Transverse colon (tissue), 4 donors: Measurements from ENCODE around the gene COL23A1. TPM values are rescaled to one million over a fixed set of nuclear protein-coding genes. Genes with fewer than 3 reads are reported as not detected.

Experiments
- DNase-seq: peaks from one replicate; pipeline ENCODE4 v3.0.0-alpha.2; 2019
- H3K27ac ChIP-seq, 4 donors: fragments of 200-600 bp; sonication (generic); 2 replicates each; pipeline ENCODE4 v1.5.1; 2016 to 2018; ENCODE audit warnings: inconsistent platforms in 4 of 4
- H3K27me3 ChIP-seq: fragments of 200-600 bp; sonication (generic); 2 replicates; pipeline ENCODE4 v1.5.1; 2017; ENCODE audit warnings: inconsistent platforms
- H3K36me3 ChIP-seq, 4 donors: fragments of 200-600 bp; sonication (generic); 2 replicates each; pipeline ENCODE4 v1.5.1; 2017 to 2019; ENCODE audit warnings: inconsistent platforms in 4 of 4
- H3K4me1 ChIP-seq, 4 donors: fragments of 200-600 bp; sonication (generic); 2 replicates each; pipeline ENCODE4 v1.5.1; 2017 to 2020; ENCODE audit warnings: inconsistent platforms in 4 of 4
- H3K4me3 ChIP-seq, 4 donors: fragments of 200-600 bp; sonication (generic); 1 replicate in 1 of 4; 2 replicates in 3 of 4; pipeline versions ENCODE4 v1.5.1 to v1.6.1; 2017 to 2019; ENCODE audit warnings: inconsistent platforms in 4 of 4
- H3K9me3 ChIP-seq, 2 donors: fragments of 200-600 bp; sonication (generic); 2 replicates each; pipeline ENCODE4 v1.5.1; 2017 to 2019; ENCODE audit warnings: inconsistent platforms in 2 of 2
- CTCF ChIP-seq, 5 experiments: fragments of 200-600 bp in 3 of 5; fragments of 450-650 bp in 2 of 5; sonication (generic) in 3 of 5; IDR thresholded peaks; 1 replicate in 2 of 5; 2 replicates in 3 of 5; pipeline ENCODE4 v1.5.1; 2016 to 2017; ENCODE audit warnings: antibody characterized with exemption in 5 of 5, inconsistent platforms in 3 of 5, mild to moderate bottlenecking in 2 of 5, moderate library complexity in 1 of 5
- EP300 ChIP-seq: sonication (generic); formaldehyde crosslinking; IDR thresholded peaks from one replicate; pipeline ENCODE4 v1.6.1; 2017; ENCODE audit warnings: antibody characterized with exemption, low read depth
- POLR2A ChIP-seq: fragments of 450-650 bp; IDR thresholded peaks from one replicate; pipeline ENCODE4 v1.6.1; 2016; ENCODE audit warnings: antibody characterized with exemption, mild to moderate bottlenecking, moderate library complexity
- POLR2AphosphoS5 ChIP-seq, 3 donors: sonication (generic); formaldehyde crosslinking; IDR thresholded peaks; one replicate each; pipeline ENCODE4 v1.6.1; 2016; ENCODE audit warnings: antibody characterized with exemption in 3 of 3
- WGBS, 2 donors: methylation state at CpG; one replicate each; pipeline ENCODE4 v1.1.5; 2018; ENCODE audit warnings: low coverage in 1 of 2; 5-methylcytosine and 5-hydroxymethylcytosine counted together
- in situ Hi-C, 4 donors: fragments of 200-750 bp; cut with MboI; loops; one replicate each; pipeline versions ENCODE4 v1.15.0 to v1.15.1; 2017; ENCODE audit warnings: low sequenced_read_pairs in 3 of 4, low pct_ligation_motif_present in 1 of 4, low pct_unique_long_range_greater_than_20kb in 1 of 4
- intact Hi-C: fragments of 100-400 bp; cut with DNase I; formaldehyde crosslinking; loops from one replicate; pipeline ENCODE4 v1.15.1; 2023; ENCODE audit warnings: low total_unique reads
- total RNA-seq, 4 donors: library from RNA; depleted of rRNA; stranded (reverse); fragments of >200 nt; gene quantifications; one replicate each; pipeline ENCODE4 v1.1.0, GENCODE V29; 2016

Gene COL23A1
- total RNA-seq, 4 donors from 2014 or later = 0.14 to 2.2 (median 1.4) TPM; not detected in 1

GRCh38 chr5:178273665-178274541, 316.3 kb downstream of the COL23A1 start:
- in situ Hi-C loops (loop anchor here in 1 of 4 donors (10.0 kb wide), 1 partner anchor 281 kb away; no protein-coding TSS in a partner anchor), intact Hi-C loops (no loop called here)
- WGBS, 2 donors = 65% methylated on average over 10 of the region's 14 CpGs; no CpG with 5 or more reads in 1 of the 2 donors
- TF ChIP-seq POLR2A (no peak), EP300 (no peak), POLR2AphosphoS5 (IDR thresholded peaks at IDR 0.05) (no peak), CTCF (IDR thresholded peaks at IDR 0.05) (no peak)
- Histone ChIP-seq H3K9me3 (no peaks in the 10 kb centered on the region), H3K27me3 (peaks cover 21% of the 10 kb centered on the region), H3K27ac (no peak overlapping the region), H3K4me1 (no peaks in the 10 kb centered on the region), H3K4me3 (no peak overlapping the region), H3K36me3 (no peaks in the 10 kb centered on the region)
- DNase-seq = no peak

GRCh38 chr5:178273041-178273440, 317.2 kb downstream of the COL23A1 start:
- no peaks in the 10 kb centered on the region for H3K4me1 ChIP-seq
- H3K27me3 ChIP-seq = peaks cover 21% of the 10 kb centered on the region
- WGBS, 2 donors = 83% methylated on average over 15 of the region's 15 CpGs; no CpG with 5 or more reads in 1 of the 2 donors
- in situ Hi-C loops (loop anchor here in 1 of 4 donors (10.0 kb wide), 1 partner anchor 282 kb away; no protein-coding TSS in a partner anchor), intact Hi-C loops (no loop called here)
- no peak overlapping the region for H3K27ac ChIP-seq
- TF ChIP-seq EP300 (no peak), CTCF (IDR thresholded peaks at IDR 0.05) (no peak), POLR2A (no peak), POLR2AphosphoS5 (IDR thresholded peaks at IDR 0.05) (no peak)
- no peaks in the 10 kb centered on the region for H3K36me3 ChIP-seq
- no peaks in the 10 kb centered on the region for H3K9me3 ChIP-seq
- H3K4me3 ChIP-seq = no peak overlapping the region
- DNase-seq = no peak

GRCh38 chr5:178272591-178272990, 317.6 kb downstream of the COL23A1 start:
- intact Hi-C loops = no loop called here
- TF ChIP-seq EP300 (no peak), POLR2AphosphoS5 (IDR thresholded peaks at IDR 0.05) (no peak), CTCF (IDR thresholded peaks at IDR 0.05) (no peak)
- Histone ChIP-seq H3K4me1 (no peaks in the 10 kb centered on the region), H3K27ac (no peak overlapping the region), H3K9me3 (no peaks in the 10 kb centered on the region), H3K4me3 (no peak overlapping the region), H3K36me3 (no peaks in the 10 kb centered on the region), H3K27me3 (peaks cover 19% of the 10 kb centered on the region)
- DNase-seq = no peak
- in situ Hi-C loops = loop anchor here in 1 of 4 donors (10.0 kb wide), 1 partner anchor 282 kb away; no protein-coding TSS in a partner anchor
- WGBS, 2 donors = 84% methylated on average over 9 of the region's 9 CpGs; no CpG with 5 or more reads in 1 of the 2 donors

DNA sequence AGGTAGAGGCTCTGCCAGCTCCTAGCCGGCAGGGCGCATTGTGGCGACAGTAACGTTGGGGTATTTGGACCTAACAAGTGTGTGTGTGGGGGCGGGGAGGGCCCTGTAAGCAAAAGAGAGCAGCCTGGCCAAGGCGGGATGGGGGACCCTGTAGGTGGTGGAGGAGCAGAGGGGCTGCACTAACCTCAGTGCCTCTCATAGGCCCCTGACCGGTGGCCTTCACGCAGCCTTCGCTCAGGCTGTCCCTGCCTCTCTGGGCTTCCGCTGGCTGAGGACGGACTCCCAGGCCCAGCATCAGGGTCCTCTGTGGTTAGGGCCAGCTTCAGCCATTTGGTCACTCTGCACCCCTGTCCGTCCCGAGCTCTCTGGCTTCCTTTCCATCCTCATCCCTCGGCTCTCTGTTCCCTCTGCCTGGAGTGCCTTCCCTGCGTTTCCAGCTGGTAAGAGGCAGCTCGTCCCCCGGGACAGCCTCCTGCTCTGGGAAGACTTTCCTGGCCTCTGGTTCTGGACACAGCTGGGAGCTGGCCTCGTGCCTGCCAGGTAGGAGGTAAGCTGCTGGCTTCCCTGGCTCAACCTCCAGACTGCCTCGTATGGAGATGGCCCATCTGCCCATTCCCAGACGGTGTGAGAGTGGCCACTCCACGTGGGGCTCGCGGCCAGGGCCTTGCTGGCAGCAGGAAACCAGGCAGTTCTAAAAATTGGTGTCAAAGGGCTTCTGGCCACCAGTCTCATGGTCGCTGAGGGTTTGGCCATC, 318.3 kb downstream of the COL23A1 start:
- H3K9me3 ChIP-seq = no peaks in the 10 kb centered on the region
- H3K36me3 ChIP-seq = no peaks in the 10 kb centered on the region
- no peak overlapping the region for H3K27ac ChIP-seq
- H3K27me3 ChIP-seq = peaks cover 13% of the 10 kb centered on the region
- no peak overlapping the region for H3K4me3 ChIP-seq
- in situ Hi-C loops = loop anchor here in 1 of 4 donors (10.0 kb wide), 1 partner anchor 283 kb away; no protein-coding TSS in a partner anchor
- H3K4me1 ChIP-seq = no peaks in the 10 kb centered on the region
- WGBS, 2 donors = 73 to 87% methylated on average over 7 to 23 of the region's 24 CpGs
- intact Hi-C loops = no loop called here
- no peak for TF ChIP-seq POLR2AphosphoS5 (IDR thresholded peaks at IDR 0.05)
- no peak for TF ChIP-seq EP300
- TF ChIP-seq CTCF (IDR thresholded peaks at IDR 0.05) = no peak
- no peak for TF ChIP-seq POLR2A
- DNase-seq = no peak
